Fibroblast of pulmonary artery (primary cell): ENCODE results near the gene NCCRP1.

ENCODE experiments used
- DNase-seq: peaks from one replicate; pipeline ENCODE4 v3.0.0-alpha.2; 2010; ENCODE audit warnings: low read depth
- H3K4me3 ChIP-seq: replicated peaks from 2 replicates; pipeline ENCODE4 v1.5.1; 2011; ENCODE audit warnings: low read depth, mild to moderate bottlenecking, control low read depth, low read length, moderate library complexity
- CTCF ChIP-seq: IDR thresholded peaks from 2 replicates; pipeline ENCODE4 v1.5.1; 2011; ENCODE audit warnings: mild to moderate bottlenecking, control low read depth, low read length, inconsistent platforms; ENCODE audit errors: missing control alignments

The NCCRP1 gene

DNA sequence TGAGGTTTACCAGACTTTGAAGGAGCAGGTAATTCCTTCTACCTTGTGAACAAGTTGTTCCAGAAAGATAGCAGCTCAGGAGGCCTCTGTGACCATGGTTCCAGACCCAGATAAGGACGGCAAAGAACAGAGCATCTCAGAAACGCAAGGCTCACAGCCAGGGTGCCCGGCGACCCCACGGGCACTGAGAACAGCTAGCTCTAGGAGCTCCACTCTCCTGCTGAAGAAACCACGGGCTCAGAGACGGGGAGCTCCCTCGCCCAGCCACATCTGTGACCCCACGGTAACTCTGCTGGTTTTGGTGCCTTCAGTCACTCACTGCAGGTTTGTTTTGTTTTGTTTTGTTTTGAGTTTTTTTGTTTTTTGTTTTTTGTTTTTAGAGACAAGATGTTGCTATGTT is 16.0 kb upstream of the NCCRP1 start:
- no peak overlapping the region for H3K4me3 ChIP-seq
- TF ChIP-seq CTCF, result no peak
- no peak for DNase-seq

DNA sequence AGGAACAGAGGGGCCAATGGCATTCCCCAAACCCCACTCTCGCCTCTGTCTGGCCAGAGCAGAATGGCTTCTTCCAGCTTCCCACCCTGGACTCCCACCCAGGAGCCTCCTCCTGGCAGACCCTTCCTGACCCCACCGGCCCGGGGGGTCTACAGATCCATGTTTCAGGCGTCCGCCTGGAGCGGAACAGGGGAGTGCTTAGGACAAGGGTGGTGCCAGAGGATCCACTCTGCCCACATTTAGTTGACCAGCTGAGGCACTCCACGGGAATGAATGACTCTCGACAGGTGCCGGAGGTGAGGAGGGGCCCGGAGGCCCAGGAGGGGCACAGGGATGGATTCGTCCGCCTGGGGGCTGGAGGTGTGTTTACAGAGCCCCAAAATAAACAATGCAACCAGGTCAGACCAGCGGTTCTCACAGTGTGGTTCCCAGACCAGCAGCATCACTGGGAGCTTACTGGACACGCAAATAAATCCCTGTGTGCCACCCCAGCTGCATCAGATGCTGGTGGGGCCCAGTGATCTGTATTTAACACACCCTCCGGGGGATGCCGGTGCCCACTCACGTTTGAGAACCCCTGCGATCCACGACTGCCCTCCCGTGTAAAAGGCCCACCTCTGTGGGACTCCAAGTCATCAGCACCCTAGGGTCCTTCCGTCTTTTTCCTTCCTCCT is 15.1 kb upstream of the NCCRP1 start:
- DNase-seq, result no peak
- no peak for TF ChIP-seq CTCF
- H3K4me3 ChIP-seq, result no peak overlapping the region

- no peak for TF ChIP-seq CTCF
- H3K4me3 ChIP-seq, result no peak overlapping the region
- DNase-seq, result no peak
These were observed 14.6 kb upstream of the NCCRP1 start for GRCh38 chr19:39182174-39182505.

- H3K4me3 ChIP-seq, result no peak overlapping the region
- DNase-seq, result no peak
- no peak for TF ChIP-seq CTCF
These were observed 13.7 kb upstream of the NCCRP1 start for GRCh38 chr19:39183104-39183503.

GRCh38 chr19:39186391-39186790 is 10.4 kb upstream of the NCCRP1 start:
- H3K4me3 ChIP-seq, result no peak overlapping the region
- no peak for TF ChIP-seq CTCF
- DNase-seq, result no peak

GRCh38 chr19:39187552-39187943 is 9.2 kb upstream of the NCCRP1 start:
- H3K4me3 ChIP-seq, result no peak overlapping the region
- TF ChIP-seq CTCF, result no peak
- no peak for DNase-seq

GRCh38 chr19:39188960-39189359 is 7.8 kb upstream of the NCCRP1 start:
- no peak overlapping the region for H3K4me3 ChIP-seq
- DNase-seq, result no peak
- no peak for TF ChIP-seq CTCF
